Measurements from ENCODE around the gene MYBPHL. TPM values are rescaled to one million over a fixed set of nuclear protein-coding genes. Genes with fewer than 3 reads are reported as not detected.

MYBPHL gene, protein sequence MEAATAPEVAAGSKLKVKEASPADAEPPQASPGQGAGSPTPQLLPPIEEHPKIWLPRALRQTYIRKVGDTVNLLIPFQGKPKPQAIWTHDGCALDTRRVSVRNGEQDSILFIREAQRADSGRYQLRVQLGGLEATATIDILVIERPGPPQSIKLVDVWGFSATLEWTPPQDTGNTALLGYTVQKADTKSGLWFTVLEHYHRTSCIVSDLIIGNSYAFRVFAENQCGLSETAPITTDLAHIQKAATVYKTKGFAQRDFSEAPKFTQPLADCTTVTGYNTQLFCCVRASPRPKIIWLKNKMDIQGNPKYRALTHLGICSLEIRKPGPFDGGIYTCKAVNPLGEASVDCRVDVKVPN
- not detected in 2 replicates for total RNA-seq (2014; rRNA removed; shearing (Covaris generic))
- polyA plus RNA-seq (2016; fragmentation: Nextera tagmentation; extraction: Ambion mirVana): not detected in 2 replicates

DNA sequence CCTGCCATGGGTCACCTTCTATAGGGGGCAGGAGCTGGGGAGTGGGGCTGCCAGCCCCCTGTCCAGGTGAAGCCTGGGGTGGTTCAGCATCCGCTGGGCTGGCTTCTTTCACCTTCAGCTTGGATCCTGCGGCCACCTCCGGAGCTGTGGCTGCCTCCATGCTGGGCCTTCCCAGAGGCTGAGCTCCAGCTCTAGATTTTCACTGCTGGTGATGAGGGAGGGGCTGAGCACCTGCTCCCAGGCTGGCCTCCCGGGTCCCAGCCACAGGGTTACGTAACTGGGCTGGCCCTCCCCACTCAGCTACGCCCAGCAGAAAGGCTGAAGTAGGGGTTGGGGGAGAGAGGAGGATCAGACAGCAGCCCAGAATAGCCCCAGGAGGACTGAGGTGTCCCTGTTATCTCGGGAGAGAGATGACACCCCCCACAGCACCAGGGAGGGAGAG lies at the start of gene MYBPHL:
TSS of gene MYBPHL (minus strand) at position 180 of the 442 bp plus-strand sequence. CDS start at position 160, 20 bp downstream.
- DNase-seq: no peak
- H2AFZ ChIP-seq: no peak within 1 kb of the TSS
- no peaks in the 10 kb centered on the region for H3K27me3 ChIP-seq (replicated peaks; ENCODE audit: insufficient read depth)
- WGBS, 2 experiments (ENCODE audit: low coverage in 1 of 2, low lambda C conversion rate in 2 of 2, missing lambda C conversion rate in 2 of 2): 63 to 65% methylated on average over 7 of the region's 7 CpGs
- H3K36me3 ChIP-seq (ENCODE audit: low read depth): no peaks in the 10 kb centered on the region
- no peaks in the 10 kb centered on the region for H3K9me3 ChIP-seq (ENCODE audit: low read depth)
- H3K4me2 ChIP-seq (ENCODE audit: unreplicated experiment): no peak within 1 kb of the TSS
- TF ChIP-seq EZH2 (IDR thresholded peaks at IDR 0.05; ENCODE audit: insufficient read depth, poor library complexity, severe bottlenecking) (no peak), EZH2phosphoT487 (IDR thresholded peaks at IDR 0.05; ENCODE audit: insufficient read depth, low read depth) (no peak)
- H3K9me2 ChIP-seq (ENCODE audit: insufficient read depth): no peaks in the 10 kb centered on the region
- in situ Hi-C loops (cut with MboI): no loop called here
- H3K4me3 ChIP-seq: no peak within 1 kb of the TSS
- H3K4me1 ChIP-seq (ENCODE audit: insufficient read depth): no peaks in the 10 kb centered on the region
- H3K27ac ChIP-seq: no peak within 1 kb of the TSS
- H3K79me2 ChIP-seq (ENCODE audit: insufficient read depth): no peaks in the 10 kb centered on the region
- H3F3A ChIP-seq (ENCODE audit: insufficient read depth): no peaks in the 10 kb centered on the region
- no peak within 1 kb of the TSS for H3K9ac ChIP-seq
- no peaks in the 10 kb centered on the region for H4K20me1 ChIP-seq (ENCODE audit: insufficient read depth)

GRCh38 chr1:109356505-109356904 lies 49.7 kb upstream of the MYBPHL start:
- no peak overlapping the region for H3K4me2 ChIP-seq (ENCODE audit: unreplicated experiment)
- DNase-seq: no peak
- H3K27me3 ChIP-seq (replicated peaks; ENCODE audit: insufficient read depth): no peaks in the 10 kb centered on the region
- H3K79me2 ChIP-seq (ENCODE audit: insufficient read depth): no peaks in the 10 kb centered on the region
- no peak overlapping the region for H3K27ac ChIP-seq
- peaks cover 6% of the 10 kb centered on the region for H3K4me1 ChIP-seq (ENCODE audit: insufficient read depth)
- H3F3A ChIP-seq (ENCODE audit: insufficient read depth): 0 out of 2 replicates have a peak, but pooled peaks cover 5% of the 10 kb centered on the region
- no peaks in the 10 kb centered on the region for H3K9me3 ChIP-seq (ENCODE audit: low read depth)
- in situ Hi-C loops (cut with MboI): no loop called here
- H2AFZ ChIP-seq: no peak overlapping the region
- H4K20me1 ChIP-seq (ENCODE audit: insufficient read depth): no peaks in the 10 kb centered on the region
- no peak overlapping the region for H3K4me3 ChIP-seq
- WGBS, 2 experiments (ENCODE audit: low coverage in 1 of 2, low lambda C conversion rate in 2 of 2, missing lambda C conversion rate in 2 of 2): 46 to 60% methylated on average over 1 of the region's 1 CpG
- H3K36me3 ChIP-seq (ENCODE audit: low read depth): no peaks in the 10 kb centered on the region
- H3K9ac ChIP-seq: no peak overlapping the region
- TF ChIP-seq EZH2phosphoT487 (IDR thresholded peaks at IDR 0.05; ENCODE audit: insufficient read depth, low read depth): no peak
- no peak for TF ChIP-seq EZH2 (IDR thresholded peaks at IDR 0.05; ENCODE audit: insufficient read depth, poor library complexity, severe bottlenecking)
- H3K9me2 ChIP-seq (ENCODE audit: insufficient read depth): no peaks in the 10 kb centered on the region

- H4K20me1 ChIP-seq (ENCODE audit: insufficient read depth): no peaks in the 10 kb centered on the region
- H3K9me3 ChIP-seq (ENCODE audit: low read depth): no peaks in the 10 kb centered on the region
- no peak overlapping the region for H3K27ac ChIP-seq
- H3K36me3 ChIP-seq (ENCODE audit: low read depth): no peaks in the 10 kb centered on the region
- 98 to 100% methylated on average over 3 of the region's 3 CpGs for WGBS, 2 experiments (ENCODE audit: low coverage in 1 of 2, low lambda C conversion rate in 2 of 2, missing lambda C conversion rate in 2 of 2)
- H3K4me1 ChIP-seq (ENCODE audit: insufficient read depth): no peaks in the 10 kb centered on the region
- no peak overlapping the region for H2AFZ ChIP-seq
- H3K9me2 ChIP-seq (ENCODE audit: insufficient read depth): no peaks in the 10 kb centered on the region
- no peaks in the 10 kb centered on the region for H3K79me2 ChIP-seq (ENCODE audit: insufficient read depth)
- DNase-seq: no peak
- H3K27me3 ChIP-seq (replicated peaks; ENCODE audit: insufficient read depth): no peaks in the 10 kb centered on the region
- in situ Hi-C loops (cut with MboI): no loop called here
- TF ChIP-seq EZH2phosphoT487 (IDR thresholded peaks at IDR 0.05; ENCODE audit: insufficient read depth, low read depth): no peak
- TF ChIP-seq EZH2 (IDR thresholded peaks at IDR 0.05; ENCODE audit: insufficient read depth, poor library complexity, severe bottlenecking): no peak
- no peak overlapping the region for H3K4me3 ChIP-seq
- H3K9ac ChIP-seq: no peak overlapping the region
- H3F3A ChIP-seq (ENCODE audit: insufficient read depth): no peaks in the 10 kb centered on the region
- no peak overlapping the region for H3K4me2 ChIP-seq (ENCODE audit: unreplicated experiment)
These were observed 48.1 kb upstream of the MYBPHL start for GRCh38 chr1:109354929-109355328.

DNA sequence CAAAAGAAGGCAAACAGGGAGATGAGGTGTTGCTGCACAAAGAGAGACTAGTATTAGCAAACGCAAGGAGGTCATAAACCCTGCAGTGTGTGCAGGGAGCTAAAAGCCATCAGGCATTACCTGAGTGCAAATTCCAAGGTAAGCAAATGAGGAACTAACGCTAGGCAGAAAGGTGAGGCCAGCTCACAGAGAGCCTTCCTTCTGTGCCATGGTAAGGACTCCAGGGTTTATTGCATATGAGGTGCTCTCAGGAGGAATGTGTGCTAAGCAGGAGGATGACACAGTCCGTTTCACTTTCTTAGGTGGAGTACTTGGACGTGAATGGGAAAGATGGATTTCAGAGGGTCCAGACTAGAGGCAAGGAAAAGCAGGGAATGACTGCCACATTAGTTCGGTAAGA lies 44.6 kb upstream of the MYBPHL start:
- in situ Hi-C loops (cut with MboI): no loop called here
- H3K9ac ChIP-seq: no peak overlapping the region
- TF ChIP-seq EZH2 (IDR thresholded peaks at IDR 0.05; ENCODE audit: insufficient read depth, poor library complexity, severe bottlenecking) (no peak), EZH2phosphoT487 (IDR thresholded peaks at IDR 0.05; ENCODE audit: insufficient read depth, low read depth) (no peak)
- DNase-seq: no peak
- H3K27me3 ChIP-seq (replicated peaks; ENCODE audit: insufficient read depth): no peaks in the 10 kb centered on the region
- WGBS, 2 experiments (ENCODE audit: low coverage in 1 of 2, low lambda C conversion rate in 2 of 2, missing lambda C conversion rate in 2 of 2): 83 to 85% methylated on average over 5 of the region's 5 CpGs
- no peak overlapping the region for H3K4me2 ChIP-seq (ENCODE audit: unreplicated experiment)
- H3K36me3 ChIP-seq (ENCODE audit: low read depth): no peaks in the 10 kb centered on the region
- no peaks in the 10 kb centered on the region for H3K4me1 ChIP-seq (ENCODE audit: insufficient read depth)
- no peak overlapping the region for H3K27ac ChIP-seq
- H3F3A ChIP-seq (ENCODE audit: insufficient read depth): no peaks in the 10 kb centered on the region
- H3K9me2 ChIP-seq (ENCODE audit: insufficient read depth): no peaks in the 10 kb centered on the region
- H3K79me2 ChIP-seq (ENCODE audit: insufficient read depth): no peaks in the 10 kb centered on the region
- no peaks in the 10 kb centered on the region for H3K9me3 ChIP-seq (ENCODE audit: low read depth)
- H2AFZ ChIP-seq: no peak overlapping the region
- H3K4me3 ChIP-seq: no peak overlapping the region
- H4K20me1 ChIP-seq (ENCODE audit: insufficient read depth): no peaks in the 10 kb centered on the region

All from GM23248 (cell line).